Measurements from ENCODE around the gene TMEM185A.
"Not testable (repeated sequence)": the region's sequence is repeated elsewhere in the genome, so short reads cannot be mapped to it uniquely, and the experiment has no call there.

Gene TMEM185A

GRCh38 chrX:149551245-149551938 is 80.2 kb downstream of the TMEM185A start:
- DNase-seq (ENCODE audit: low read depth): not testable (repeated sequence)

DNA sequence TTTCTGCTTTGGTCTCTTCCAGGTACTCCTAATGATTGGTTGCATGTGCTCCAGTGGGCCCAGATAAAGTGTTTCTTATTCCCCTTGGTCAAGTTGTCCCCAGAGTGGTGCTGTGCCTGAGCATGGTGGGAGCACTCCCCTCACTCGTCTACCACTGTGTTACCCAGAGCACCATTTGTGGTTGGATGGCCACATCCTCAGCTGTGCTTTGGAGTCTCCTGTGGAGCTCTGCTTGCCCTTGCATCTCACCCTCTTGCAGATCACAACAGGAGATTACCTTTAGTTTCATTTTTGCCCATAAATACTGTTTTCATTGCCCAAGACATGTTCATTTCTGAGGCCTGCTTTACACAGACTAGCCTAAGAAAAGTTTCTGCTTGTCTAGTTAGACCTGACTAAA is 81.1 kb downstream of the TMEM185A start:
- DNase-seq (ENCODE audit: low read depth): not testable (repeated sequence)

DNA sequence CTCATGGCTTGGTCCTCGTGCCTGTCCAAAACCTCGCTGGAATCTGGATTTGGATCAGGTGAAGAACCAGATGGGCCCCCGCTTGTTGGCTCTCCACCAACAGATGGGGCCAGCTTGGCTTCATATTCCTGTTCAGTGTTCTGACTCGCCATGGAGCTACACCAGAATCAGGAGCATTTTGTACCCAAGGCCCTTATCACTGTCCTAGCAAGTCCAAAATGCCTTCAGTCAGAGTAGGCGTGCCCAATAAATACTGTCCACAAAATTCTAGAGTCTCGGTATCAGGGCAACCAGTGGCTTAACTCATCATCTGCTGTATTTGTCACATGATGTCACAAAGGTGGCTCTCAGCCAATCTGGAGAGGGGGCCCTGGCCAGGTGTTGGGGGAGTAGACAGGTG is 81.9 kb downstream of the TMEM185A start, which contains the start of gene HSFX3:
Gene HSFX3, minus strand, starts transcription at position 224 of the 400 bp plus-strand sequence. Its CDS starts 72 bp downstream, at position 152.
- DNase-seq (ENCODE audit: low read depth): not testable (repeated sequence)

DNA sequence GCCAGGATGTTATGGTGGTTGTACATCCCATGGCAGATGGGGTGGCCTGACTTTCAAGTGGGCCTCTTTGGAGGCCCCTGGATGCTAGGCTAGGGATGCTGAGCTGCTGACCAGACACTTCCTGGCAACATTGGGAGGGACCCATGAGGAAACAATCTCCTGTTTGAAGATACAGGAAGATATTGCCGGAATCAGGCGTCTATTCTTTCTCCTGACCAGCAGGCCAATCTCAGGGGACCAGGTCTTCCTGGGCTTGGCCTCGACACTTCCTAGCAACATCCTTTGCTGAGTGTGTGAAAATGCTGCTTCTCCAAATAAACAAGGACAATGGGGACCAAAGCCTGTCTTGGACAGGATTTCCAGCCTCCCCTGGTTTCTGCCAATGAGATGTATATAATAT is 83.8 kb downstream of the TMEM185A start:
- DNase-seq (ENCODE audit: low read depth): not testable (repeated sequence)

DNA sequence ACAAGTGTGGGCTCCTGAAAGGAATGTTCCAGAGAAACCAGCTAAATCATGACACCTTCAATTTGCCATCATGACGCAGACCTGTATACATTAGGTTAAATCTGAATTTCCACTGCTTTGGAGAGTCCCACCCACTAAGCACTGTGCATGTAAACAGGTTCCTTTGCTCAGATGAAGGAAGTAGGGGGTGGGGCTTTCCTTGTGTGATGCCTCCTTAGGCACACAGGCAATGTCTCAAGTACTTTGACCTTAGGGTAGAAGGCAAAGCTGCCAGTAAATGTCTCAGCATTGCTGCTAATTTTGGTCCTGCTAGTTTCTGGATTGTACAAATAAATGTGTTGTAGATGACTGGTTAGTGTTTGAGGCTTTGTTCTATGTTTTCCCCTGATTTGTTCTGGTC is 84.6 kb downstream of the TMEM185A start:
- not testable (repeated sequence) for DNase-seq (ENCODE audit: low read depth)
